Endothelial cell of umbilical vein (primary cell): ENCODE measurements around the gene NIPBL. TPM values are rescaled to one million over a fixed set of nuclear protein-coding genes. Genes with fewer than 3 reads are reported as not detected.

ENCODE experiments used
- Bru-seq: library from RNA; stranded (reverse); fragments of 400-500 nt; gene quantifications from one replicate; lab custom pipeline; 2021; lab: Mats Ljungman, UMichigan
- BruChase-seq, 2 experiments: library from RNA; stranded (reverse); fragments of 400-500 nt; gene quantifications; one replicate each; lab custom pipeline; 2021; lab: Mats Ljungman, UMichigan
- BruUV-seq: library from RNA; stranded (reverse); fragments of 400-500 nt; replicated peaks from 2 replicates; lab custom pipeline; 2021; lab: Mats Ljungman, UMichigan
- CTCF ChIA-PET: fragments of 300-600, 350-600 bp; sonication (Branson Sonifier 250); formaldehyde crosslinking; loops from one replicate; lab custom pipeline; 2021; ENCODE audit warnings: antibody characterized with exemption, inconsistent platforms; lab: Charles Lee
- POLR2A ChIA-PET: fragments of 300-600, 350-600 bp; sonication (Branson Sonifier 250); formaldehyde crosslinking; loops from one replicate; lab custom pipeline; 2021; ENCODE audit warnings: antibody characterized with exemption, inconsistent platforms; lab: Charles Lee
- DNase-seq: peaks from one replicate; pipeline ENCODE4 v3.0.0-alpha.2; 2011; ENCODE audit warnings: low read depth, low spot score
- FAIRE-seq: peaks from 2 replicates; lab custom pipeline; 2011; peaks lifted over from hg19 to GRCh38; lab: Jason Lieb, UNC
- H2AFZ ChIP-seq: 2 replicates; pipeline ENCODE4 v1.6.0; 2012; ENCODE audit warnings: low read depth, low read length, control low read depth, inconsistent platforms
- H3K27ac ChIP-seq: 2 replicates; pipeline ENCODE4 v1.5.1; 2011; ENCODE audit warnings: low read depth, mild to moderate bottlenecking, control low read depth, low read length, moderate library complexity; ENCODE audit not compliant: insufficient read depth
- H3K27me3 ChIP-seq, 2 experiments: 2 replicates each; pipeline versions ENCODE4 v1.6.0 to v1.6.1; 2011; ENCODE audit warnings: low read length in 2 of 2, mixed read lengths in 1 of 2; ENCODE audit not compliant: control insufficient read depth in 2 of 2, insufficient read depth in 2 of 2
- H3K36me3 ChIP-seq, 2 experiments: 2 replicates in 1 of 2; 3 replicates in 1 of 2; pipeline ENCODE4 v1.5.1; 2011; ENCODE audit warnings: low read length in 2 of 2, mild to moderate bottlenecking in 1 of 2, moderate library complexity in 1 of 2; ENCODE audit not compliant: control insufficient read depth in 2 of 2, insufficient read depth in 2 of 2; ENCODE audit errors: extremely low read depth in 1 of 2
- H3K4me1 ChIP-seq: 3 replicates; pipeline ENCODE4 v1.5.1; 2011; ENCODE audit warnings: mild to moderate bottlenecking, low read length; ENCODE audit not compliant: control insufficient read depth, insufficient read depth; ENCODE audit errors: extremely low read depth
- H3K4me2 ChIP-seq: 2 replicates; pipeline ENCODE4 v1.6.1; 2011; ENCODE audit warnings: low read length, control low read depth, mixed read lengths; ENCODE audit not compliant: insufficient read depth
- H3K4me3 ChIP-seq, 3 experiments: fragments of 200-600 bp in 1 of 3; sonication (generic), shearing (Covaris generic) in 1 of 3; replicated peaks in 1 of 3; 2 replicates each; pipeline ENCODE4 v1.5.1; 2011 to 2016; ENCODE audit warnings: control low read depth in 3 of 3, low read length in 3 of 3, mild to moderate bottlenecking in 2 of 3, inconsistent platforms in 1 of 3, low read depth in 1 of 3, moderate library complexity in 1 of 3; ENCODE audit not compliant: insufficient read depth in 1 of 3
- H3K79me2 ChIP-seq: 2 replicates; pipeline ENCODE4 v1.6.0; 2012; ENCODE audit warnings: low read length, inconsistent platforms; ENCODE audit not compliant: control insufficient read depth, insufficient read depth
- H3K9ac ChIP-seq: replicated peaks from 2 replicates; pipeline ENCODE3; 2011; ENCODE audit warnings: low read length, control low read depth; ENCODE audit not compliant: insufficient read depth; ENCODE audit errors: extremely low read depth
- H3K9me1 ChIP-seq: replicated peaks from 3 replicates; pipeline ENCODE4 v1.6.0; 2011; ENCODE audit warnings: mild to moderate bottlenecking, low read length; ENCODE audit not compliant: control insufficient read depth, insufficient read depth; ENCODE audit errors: extremely low read depth
- H3K9me3 ChIP-seq: replicated peaks from 2 replicates; pipeline ENCODE4 v1.5.1; 2012; ENCODE audit warnings: low read length, inconsistent platforms; ENCODE audit not compliant: control insufficient read depth, insufficient read depth
- H4K20me1 ChIP-seq: replicated peaks from 2 replicates; pipeline ENCODE3; 2011; ENCODE audit warnings: mild to moderate bottlenecking, low read length; ENCODE audit not compliant: control insufficient read depth, insufficient read depth; ENCODE audit errors: extremely low read depth
- FOS ChIP-seq: IDR thresholded peaks from 2 replicates; pipeline ENCODE4 v1.6.1; 2011; ENCODE audit warnings: mild to moderate bottlenecking, low read length, moderate library complexity, borderline replicate concordance; ENCODE audit not compliant: insufficient read depth
- GATA2 ChIP-seq: IDR thresholded peaks from 2 replicates; pipeline ENCODE4 v1.7.0; 2011; ENCODE audit warnings: low read depth, mild to moderate bottlenecking, moderate library complexity, mixed read lengths, low read length; ENCODE audit not compliant: insufficient read length, insufficient read depth
- JUN ChIP-seq: IDR thresholded peaks from 2 replicates; pipeline ENCODE4 v1.6.1; 2011; ENCODE audit warnings: borderline replicate concordance, low read depth; ENCODE audit not compliant: insufficient read length, insufficient read depth
- MYC ChIP-seq: IDR thresholded peaks from one replicate; pipeline ENCODE4 v1.6.1; 2011; ENCODE audit warnings: mild to moderate bottlenecking, low read depth, low read length
- POLR2A ChIP-seq: IDR thresholded peaks from 2 replicates; pipeline ENCODE4 v1.6.1; 2012; ENCODE audit warnings: low read depth, mild to moderate bottlenecking, control low read depth, low read length
- POLR2AphosphoS5 ChIP-seq: IDR thresholded peaks from 2 replicates; pipeline ENCODE4 v1.6.1; 2012; ENCODE audit warnings: low read depth, mild to moderate bottlenecking, control low read depth, low read length, moderate library complexity; ENCODE audit not compliant: insufficient read depth
- dilution Hi-C: fragments of 300-500 bp; cut with MboI; formaldehyde crosslinking; loops from one replicate; pipeline ENCODE4 v1.15.0; 2019; ENCODE audit warnings: low sequenced_read_pairs; ENCODE audit not compliant: extremely low pct_ligation_motif_present
- intact Hi-C: fragments of 100-400 bp; cut with micrococcal nuclease; formaldehyde crosslinking; loops from one replicate; pipeline ENCODE4 v1.10.0; 2022
- long read RNA-seq: library from polyadenylated mRNA; stranded (forward); transcript quantifications from one replicate; pipeline ENCODE4 v2.0.0, GENCODE V29; 2021
- polyA minus RNA-seq, 3 experiments: library from RNA; depleted of rRNA, polyadenylated mRNA; stranded (reverse); fragments of >200 nt; gene quantifications; 1 replicate in 1 of 3; 2 replicates in 2 of 3; pipeline ENCODE4 v1.2.3, GENCODE V29; 2011
- polyA plus RNA-seq, 4 experiments: library from polyadenylated mRNA; depleted of rRNA in 3 of 4; stranded (reverse) in 3 of 4; unstranded in 1 of 4; fragments of >200 nt; gene quantifications; 2 replicates each; pipeline versions ENCODE4 v1.2.1 to v1.2.3, GENCODE V29; 2011 to 2012; ENCODE audit warnings: missing spikeins in 1 of 4
- total RNA-seq: library from RNA; stranded (reverse); gene quantifications from 2 replicates; pipeline ENCODE4 v1.2.3, GENCODE V29; 2021
- TF ChIP-seq, protein P1 (sequence below): IDR thresholded peaks from 2 replicates; pipeline ENCODE4 v1.6.1; 2011; ENCODE audit not compliant: insufficient read depth, insufficient read length

Gene NIPBL, protein sequence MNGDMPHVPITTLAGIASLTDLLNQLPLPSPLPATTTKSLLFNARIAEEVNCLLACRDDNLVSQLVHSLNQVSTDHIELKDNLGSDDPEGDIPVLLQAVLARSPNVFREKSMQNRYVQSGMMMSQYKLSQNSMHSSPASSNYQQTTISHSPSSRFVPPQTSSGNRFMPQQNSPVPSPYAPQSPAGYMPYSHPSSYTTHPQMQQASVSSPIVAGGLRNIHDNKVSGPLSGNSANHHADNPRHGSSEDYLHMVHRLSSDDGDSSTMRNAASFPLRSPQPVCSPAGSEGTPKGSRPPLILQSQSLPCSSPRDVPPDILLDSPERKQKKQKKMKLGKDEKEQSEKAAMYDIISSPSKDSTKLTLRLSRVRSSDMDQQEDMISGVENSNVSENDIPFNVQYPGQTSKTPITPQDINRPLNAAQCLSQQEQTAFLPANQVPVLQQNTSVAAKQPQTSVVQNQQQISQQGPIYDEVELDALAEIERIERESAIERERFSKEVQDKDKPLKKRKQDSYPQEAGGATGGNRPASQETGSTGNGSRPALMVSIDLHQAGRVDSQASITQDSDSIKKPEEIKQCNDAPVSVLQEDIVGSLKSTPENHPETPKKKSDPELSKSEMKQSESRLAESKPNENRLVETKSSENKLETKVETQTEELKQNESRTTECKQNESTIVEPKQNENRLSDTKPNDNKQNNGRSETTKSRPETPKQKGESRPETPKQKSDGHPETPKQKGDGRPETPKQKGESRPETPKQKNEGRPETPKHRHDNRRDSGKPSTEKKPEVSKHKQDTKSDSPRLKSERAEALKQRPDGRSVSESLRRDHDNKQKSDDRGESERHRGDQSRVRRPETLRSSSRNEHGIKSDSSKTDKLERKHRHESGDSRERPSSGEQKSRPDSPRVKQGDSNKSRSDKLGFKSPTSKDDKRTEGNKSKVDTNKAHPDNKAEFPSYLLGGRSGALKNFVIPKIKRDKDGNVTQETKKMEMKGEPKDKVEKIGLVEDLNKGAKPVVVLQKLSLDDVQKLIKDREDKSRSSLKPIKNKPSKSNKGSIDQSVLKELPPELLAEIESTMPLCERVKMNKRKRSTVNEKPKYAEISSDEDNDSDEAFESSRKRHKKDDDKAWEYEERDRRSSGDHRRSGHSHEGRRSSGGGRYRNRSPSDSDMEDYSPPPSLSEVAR (N-terminal part only)
- 43.1 and 50.7 TPM in 2 replicates for total RNA-seq
- polyA plus RNA-seq: 15.5 and 17.8 TPM in 2 replicates
- 13.4 and 15.9 TPM in 2 replicates for polyA plus RNA-seq (2011; cell fraction: cytosol; rRNA removed)
- 45.7 and 47.7 TPM in 2 replicates for polyA plus RNA-seq (2011; cell fraction: nucleus; rRNA removed)
- 14.7 and 22.3 TPM in 2 replicates for polyA plus RNA-seq (2012)
- polyA minus RNA-seq: 119 and 146 TPM in 2 replicates
- polyA minus RNA-seq (2011; cell fraction: cytosol; rRNA and poly(A)+ RNA removed): 60.9 TPM
- 215 and 311 TPM in 2 replicates for polyA minus RNA-seq (2011; cell fraction: nucleus; rRNA and poly(A)+ RNA removed)
- Bru-seq, nascent RNA: percentile 92 among the genes with signal in this experiment
- percentile 84 among the genes with signal in this experiment for BruChase-seq, experiment 1, labeled RNA remaining after a 6-hour chase
- percentile 89 among the genes with signal in this experiment for BruChase-seq, experiment 2, labeled RNA remaining after a 2-hour chase
- long read RNA-seq, partial matches to known transcripts: 4 of 6 reads
- long read RNA-seq, other reads (novel, unspliced or antisense): 2 of 6 reads

DNA sequence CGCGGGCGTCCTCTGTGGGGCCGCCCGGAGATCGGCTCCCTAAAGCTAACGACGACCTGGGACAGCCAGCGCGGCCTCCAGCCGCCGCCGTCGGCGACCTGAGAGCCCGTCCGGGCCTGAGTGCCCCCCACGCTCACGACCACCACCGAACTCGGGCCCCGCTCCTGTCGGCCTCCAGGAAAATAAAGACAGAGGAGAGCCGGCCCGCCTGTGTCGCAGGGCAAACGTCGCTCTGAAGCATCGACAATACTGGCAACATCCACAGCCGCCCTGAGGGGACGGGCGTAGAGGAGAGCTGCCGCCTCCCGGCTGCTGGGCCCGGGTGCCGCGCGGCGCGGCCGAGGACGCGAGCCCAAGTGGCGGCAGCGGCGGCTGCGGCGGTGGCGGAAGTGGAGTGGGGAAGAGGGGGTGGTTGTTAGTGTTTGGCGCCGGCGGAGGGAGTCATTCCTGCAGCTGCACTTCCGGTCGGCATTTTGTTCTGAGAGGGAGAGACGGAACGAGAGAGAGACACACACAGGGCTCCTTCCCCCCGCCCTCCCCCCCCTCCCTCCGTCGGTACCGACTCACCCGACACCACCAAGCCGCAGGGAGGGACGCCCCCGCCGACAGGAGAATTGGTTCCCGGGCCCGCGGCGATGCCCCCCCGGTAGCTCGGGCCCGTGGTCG, at the start of gene NIPBL:
NIPBL (plus strand) TSS at position 471 of the 666 bp plus-strand sequence. CDS start 76,928 bp downstream, outside the sequence.
- POLR2A ChIA-PET: no interaction called here
- intact Hi-C loops (loop anchor here (1.0 to 10.0 kb wide), 6 partner anchors 68 to 838 kb away; partner anchors contain the start of genes CPLANE1, LMBRD2, NADK2 and SKP2), dilution Hi-C loops (no loop called here)
- Histone ChIP-seq H3K9me3 (no peaks in the 10 kb centered on the region), H3K4me1 (peaks cover 30% of the 10 kb centered on the region), H3K27me3 (no peaks in the 10 kb centered on the region), H3K79me2 (peaks cover 90% of the 10 kb centered on the region), H3K9me1 (no peaks in the 10 kb centered on the region), H4K20me1 (peaks cover 14% of the 10 kb centered on the region), H3K9ac (peak within 1 kb of the TSS; percentile 95), H3K27ac (peak within 1 kb of the TSS; percentile 94), H3K4me2 (peak within 1 kb of the TSS; percentile 100), H3K4me3 (peak within 1 kb of the TSS; percentile 80 to 99 (median 92)), H3K36me3 (no peaks in the 10 kb centered on the region), H2AFZ (peak within 1 kb of the TSS; percentile 77)
- no TSS peak for BruUV-seq
- FAIRE-seq: peak; percentile 24
- CTCF ChIA-PET: interaction anchor here (1.0 to 4.5 kb wide), 11 partner anchors 52 to 635 kb away, joined by 3 to 28 read pairs (median 4); partner anchors contain the start of gene NADK2
- TF ChIP-seq JUN: no peak
- TF ChIP-seq FOS: no peak
- peak; percentile 92 for TF ChIP-seq POLR2A
- peak; percentile 98 for TF ChIP-seq POLR2AphosphoS5
- TF ChIP-seq, protein P1, sequence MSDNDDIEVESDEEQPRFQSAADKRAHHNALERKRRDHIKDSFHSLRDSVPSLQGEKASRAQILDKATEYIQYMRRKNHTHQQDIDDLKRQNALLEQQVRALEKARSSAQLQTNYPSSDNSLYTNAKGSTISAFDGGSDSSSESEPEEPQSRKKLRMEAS: no peak
- TF ChIP-seq MYC: no peak
- no peak for TF ChIP-seq GATA2
- DNase-seq: peak; percentile 88
